ENCODE results near the gene SCO2. TPM values are rescaled to one million over a fixed set of nuclear protein-coding genes. Genes with fewer than 3 reads are reported as not detected.
"Not testable (repeated sequence)": the region's sequence is repeated elsewhere in the genome, so short reads cannot be mapped to it uniquely, and the experiment has no call there.

SCO2 gene
- total and polyA plus RNA-seq, 2 of the 4 experiments (the other 2 are of a cell fraction): 1.3 to 1.9 TPM

DNA sequence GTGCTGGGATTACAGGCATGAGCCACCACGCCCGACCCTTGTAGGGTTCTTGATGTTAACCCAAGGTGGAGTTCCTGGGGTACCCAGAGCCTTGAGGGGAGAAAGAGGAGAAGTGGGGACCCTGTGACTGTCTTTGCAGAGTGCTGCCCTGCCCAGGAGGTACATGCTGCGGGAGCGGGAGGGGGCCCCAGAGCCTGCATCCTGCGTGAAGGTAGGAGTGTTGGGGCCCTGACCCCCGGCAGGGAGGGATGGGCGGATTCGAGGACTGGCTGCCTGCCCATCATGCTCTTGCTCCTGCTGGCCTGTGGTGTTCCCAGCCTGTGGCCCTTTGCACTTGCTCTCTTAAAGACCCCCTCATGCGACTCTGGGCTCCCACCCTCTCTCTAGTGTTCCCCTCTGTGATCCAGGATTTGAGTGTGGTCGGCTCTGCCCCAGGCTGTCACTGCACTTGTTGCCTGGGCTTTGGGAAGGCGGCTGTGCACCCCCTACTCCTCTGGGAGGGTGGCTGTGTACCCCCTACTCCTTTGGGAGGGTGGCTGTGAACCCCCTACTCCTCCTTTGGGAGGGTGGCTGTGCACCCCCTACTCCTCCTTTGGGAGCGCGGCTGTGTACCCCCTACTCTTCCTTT lies 4.5 kb downstream of the SCO2 start:
- in situ Hi-C loops (cut with MboI; ENCODE audit: low sequenced_read_pairs) (no loop called here), dilution Hi-C loops (cut with HindIII; ENCODE audit: low sequenced_read_pairs, unreplicated experiment) (no loop called here), intact Hi-C loops (cut with micrococcal nuclease) (no loop called here)
- Histone ChIP-seq H3K4ac (ENCODE audit: low read depth, low read length) (no peak overlapping the region), H2AFZ (replicated peaks; ENCODE audit: low read length, poor library complexity) (no peak overlapping the region), H2BK5ac (ENCODE audit: low read depth, low read length, poor library complexity, severe bottlenecking) (no peak overlapping the region), H3K9me1 (ENCODE audit: insufficient read depth, low read length) (peaks cover 2% of the 10 kb centered on the region; the same call in 1 of the 2 replicates), H3K27ac (ENCODE audit: insufficient read depth, low read length) (no peak overlapping the region), H4K20me1 (ENCODE audit: insufficient read depth, low read length) (peaks cover 19% of the 10 kb centered on the region), H4K5ac (ENCODE audit: low read depth, low read length) (no peak overlapping the region), H3K36me3 (ENCODE audit: control insufficient read depth, insufficient read depth, low read length) (peaks cover 48% of the 10 kb centered on the region), H3K14ac (replicated peaks; ENCODE audit: low read depth, low read length) (no peak overlapping the region), H3K9me3 (ENCODE audit: control insufficient read depth, insufficient read depth, low read length) (no peaks in the 10 kb centered on the region), H4K91ac (ENCODE audit: insufficient read depth, low read depth, low read length) (no peak overlapping the region), H3K4me1 (ENCODE audit: control insufficient read depth, insufficient read depth, low read length) (peaks cover 5% of the 10 kb centered on the region), H3K56ac (ENCODE audit: extremely low read depth, insufficient read depth, low read length) (no peak overlapping the region), H2AK9ac (replicated peaks; ENCODE audit: low read depth, low read length, poor library complexity) (no peak overlapping the region), H2BK120ac (ENCODE audit: low read depth, low read length) (no peak overlapping the region), H3K27me3 (ENCODE audit: control insufficient read depth, insufficient read depth, low read length) (no peaks in the 10 kb centered on the region), H3K4me2 (ENCODE audit: low read depth, low read length) (no peak overlapping the region), H2BK20ac (ENCODE audit: low read depth, low read length) (no peak overlapping the region), H3K23ac (ENCODE audit: low read depth, low read length) (no peak overlapping the region), H2AK5ac (ENCODE audit: low read depth, low read length) (no peak overlapping the region), H2BK15ac (ENCODE audit: low read depth, low read length) (no peak overlapping the region), H3K18ac (ENCODE audit: low read depth, low read length) (no peak overlapping the region), H4K8ac (ENCODE audit: low read depth in 2 of 2, low read length in 2 of 2) (no peak overlapping the region), H3K9ac (ENCODE audit: low read depth, low read length) (no peak overlapping the region), H3K4me3 (ENCODE audit: insufficient read depth, low read depth, low read length) (no peak overlapping the region), H3K79me1 (ENCODE audit: low read depth in 1 of 2, low read length in 2 of 2) (peaks cover 15 to 46% of the 10 kb centered on the region in 2 experiments)
- ChIA-PET POLR2A (ENCODE audit: unreplicated experiment) (no interaction called here), CTCF (interaction anchor here (0.5 kb wide), 1 partner anchor 63 kb away, joined by 4 read pairs; no protein-coding TSS in a partner anchor)
- WGBS, 2 experiments (ENCODE audit: extremely low coverage in 2 of 2, insufficient read length in 1 of 2): 90% methylated on average over 4 of the region's 13 CpGs; no CpG with 5 or more reads in 1 of the 2 experiments
- BruUV-seq (replicated peaks): no TSS peak
- TF ChIP-seq RFX5 (IDR thresholded peaks at IDR 0.05; ENCODE audit: low read depth, low read length) (no peak), SMC3 (IDR thresholded peaks at IDR 0.05; ENCODE audit: low read depth, low read length) (no peak), RAD21 (IDR thresholded peaks at IDR 0.05; ENCODE audit: low read length) (no peak), RCOR1 (IDR thresholded peaks at IDR 0.05; ENCODE audit: insufficient replicate concordance, low read length) (no peak), BHLHE40 (IDR thresholded peaks at IDR 0.05; ENCODE audit: low read depth, low read length) (no peak), MXI1 (IDR thresholded peaks at IDR 0.05; ENCODE audit: borderline replicate concordance, low read depth, low read length) (no peak), FOS (IDR thresholded peaks at IDR 0.05; ENCODE audit: low read depth, low read length) (no peak), CHD1 (IDR thresholded peaks at IDR 0.05; ENCODE audit: low read depth, low read length) (no peak)
- no peak for ATAC-seq (ENCODE audit: low read depth)
- DNase-seq: no peak

DNA sequence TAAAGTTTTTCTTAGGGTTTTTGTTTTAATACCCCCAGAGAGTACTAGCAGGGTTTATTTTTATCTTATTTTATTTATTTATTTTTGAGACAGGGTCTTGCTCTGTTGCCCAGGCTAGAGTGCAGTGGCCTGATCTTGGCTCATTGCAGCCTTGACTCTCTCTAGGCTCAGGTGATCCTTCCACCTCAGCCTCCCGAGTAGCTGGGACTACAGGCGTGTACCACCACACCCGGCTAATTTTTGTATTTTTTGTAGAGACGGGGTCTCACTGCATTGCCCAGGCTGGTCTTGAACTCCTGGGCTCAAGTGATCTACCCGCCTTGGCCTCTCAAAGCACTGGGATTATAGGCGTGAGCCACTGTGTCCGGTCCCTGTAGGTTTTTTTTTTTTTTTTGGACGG lies 5.2 kb downstream of the SCO2 start:
- dilution Hi-C loops (cut with HindIII; ENCODE audit: low sequenced_read_pairs, unreplicated experiment); intact Hi-C loops (cut with micrococcal nuclease); H2BK20ac ChIP-seq (ENCODE audit: low read depth, low read length); H3K56ac ChIP-seq (ENCODE audit: extremely low read depth, insufficient read depth, low read length); H4K5ac ChIP-seq (ENCODE audit: low read depth, low read length); H2AK5ac ChIP-seq (ENCODE audit: low read depth, low read length); H3K4me1 ChIP-seq (ENCODE audit: control insufficient read depth, insufficient read depth, low read length); H3K23ac ChIP-seq (ENCODE audit: low read depth, low read length); H3K9me3 ChIP-seq (ENCODE audit: control insufficient read depth, insufficient read depth, low read length); H2BK120ac ChIP-seq (ENCODE audit: low read depth, low read length); H4K8ac ChIP-seq (ENCODE audit: low read depth in 2 of 2, low read length in 2 of 2); H3K4me3 ChIP-seq (ENCODE audit: insufficient read depth, low read depth, low read length); H2BK5ac ChIP-seq (ENCODE audit: low read depth, low read length, poor library complexity, severe bottlenecking); H3K27me3 ChIP-seq (ENCODE audit: control insufficient read depth, insufficient read depth, low read length); BruUV-seq (replicated peaks); H3K4ac ChIP-seq (ENCODE audit: low read depth, low read length); H3K27ac ChIP-seq (ENCODE audit: insufficient read depth, low read length); CTCF ChIA-PET; H3K9ac ChIP-seq (ENCODE audit: low read depth, low read length); in situ Hi-C loops (cut with MboI; ENCODE audit: low sequenced_read_pairs); H4K91ac ChIP-seq (ENCODE audit: insufficient read depth, low read depth, low read length); H3K9me1 ChIP-seq (ENCODE audit: insufficient read depth, low read length); DNase-seq; ATAC-seq (ENCODE audit: low read depth); H2AK9ac ChIP-seq (replicated peaks; ENCODE audit: low read depth, low read length, poor library complexity); H3K4me2 ChIP-seq (ENCODE audit: low read depth, low read length); H3K18ac ChIP-seq (ENCODE audit: low read depth, low read length); H3K14ac ChIP-seq (replicated peaks; ENCODE audit: low read depth, low read length); POLR2A ChIA-PET (ENCODE audit: unreplicated experiment); H2AFZ ChIP-seq (replicated peaks; ENCODE audit: low read length, poor library complexity); H2BK15ac ChIP-seq (ENCODE audit: low read depth, low read length): not testable (repeated sequence)
- Histone ChIP-seq H4K20me1 (ENCODE audit: insufficient read depth, low read length) (peaks cover 19% of the 10 kb centered on the region), H3K79me1 (ENCODE audit: low read depth in 1 of 2, low read length in 2 of 2) (peaks cover 16 to 49% of the 10 kb centered on the region in 2 experiments), H3K36me3 (ENCODE audit: control insufficient read depth, insufficient read depth, low read length) (peaks cover 48% of the 10 kb centered on the region)
- 97% methylated on average over 7 of the region's 8 CpGs; no CpG with 5 or more reads in 1 of the 2 experiments for WGBS, 2 experiments (ENCODE audit: extremely low coverage in 2 of 2, insufficient read length in 1 of 2)
